Keratinocyte (primary cell): ENCODE measurements around the gene ZSCAN25. TPM values are rescaled to one million over a fixed set of nuclear protein-coding genes. Genes with fewer than 3 reads are reported as not detected.

Experiments used
- DNase-seq: peaks from one replicate; pipeline ENCODE4 v3.0.0-alpha.2; 2011; ENCODE audit warnings: low read depth, missing footprints, low spot score
- FAIRE-seq: peaks from 2 replicates; lab custom pipeline; 2011; peaks lifted over from hg19 to GRCh38; lab: Jason Lieb, UNC
- H2AFZ ChIP-seq: 2 replicates; pipeline ENCODE4 v1.6.0; 2012; ENCODE audit warnings: low read length, control low read depth, inconsistent platforms; ENCODE audit not compliant: control insufficient read depth
- H3K27ac ChIP-seq: 2 replicates; pipeline ENCODE4 v1.5.1; 2011; ENCODE audit warnings: low read length; ENCODE audit not compliant: control insufficient read depth, insufficient read depth
- H3K27me3 ChIP-seq: 3 replicates; pipeline ENCODE4 v1.6.0; 2011; ENCODE audit warnings: low read length; ENCODE audit not compliant: control insufficient read depth, insufficient read depth; ENCODE audit errors: extremely low read depth
- H3K36me3 ChIP-seq, 2 experiments: 2 replicates in 1 of 2; 3 replicates in 1 of 2; pipeline ENCODE4 v1.5.1; 2011; ENCODE audit warnings: low read length in 2 of 2, mild to moderate bottlenecking in 1 of 2; ENCODE audit not compliant: control insufficient read depth in 2 of 2, insufficient read depth in 2 of 2; ENCODE audit errors: extremely low read depth in 1 of 2
- H3K4me1 ChIP-seq: 3 replicates; pipeline ENCODE4 v1.5.1; 2011; ENCODE audit warnings: low read length; ENCODE audit not compliant: control insufficient read depth, insufficient read depth; ENCODE audit errors: extremely low read depth
- H3K4me2 ChIP-seq: 3 replicates; pipeline ENCODE4 v1.6.0; 2011; ENCODE audit warnings: low read depth, low read length; ENCODE audit not compliant: control insufficient read depth, insufficient read depth; ENCODE audit errors: extremely low read depth
- H3K4me3 ChIP-seq, 3 experiments: fragments of 200-600 bp in 1 of 3; sonication (generic) in 1 of 3; 2 replicates in 2 of 3; 3 replicates in 1 of 3; pipeline ENCODE4 v1.5.1; 2011 to 2016; ENCODE audit warnings: low read length in 3 of 3, mild to moderate bottlenecking in 3 of 3, control low read depth in 2 of 3, inconsistent platforms in 1 of 3, low read depth in 1 of 3, mixed read lengths in 1 of 3, mixed run types in 1 of 3, moderate library complexity in 1 of 3; ENCODE audit not compliant: control insufficient read depth in 2 of 3, insufficient read depth in 2 of 3; ENCODE audit errors: extremely low read depth in 1 of 3
- H3K79me2 ChIP-seq: 2 replicates; pipeline ENCODE4 v1.6.0; 2012; ENCODE audit warnings: low read length; ENCODE audit not compliant: control insufficient read depth, insufficient read depth
- H3K9ac ChIP-seq: 3 replicates; pipeline ENCODE4 v1.6.0; 2011; ENCODE audit warnings: low read length; ENCODE audit not compliant: control insufficient read depth, insufficient read depth; ENCODE audit errors: extremely low read depth
- H3K9me1 ChIP-seq: 3 replicates; pipeline ENCODE4 v1.6.0; 2011; ENCODE audit warnings: low read length; ENCODE audit not compliant: control insufficient read depth, insufficient read depth; ENCODE audit errors: extremely low read depth
- H3K9me3 ChIP-seq: 2 replicates; pipeline ENCODE4 v1.5.1; 2012; ENCODE audit warnings: low read depth, low read length; ENCODE audit not compliant: control insufficient read depth
- H4K20me1 ChIP-seq: 3 replicates; pipeline ENCODE4 v1.6.0; 2011; ENCODE audit warnings: low read length; ENCODE audit not compliant: control insufficient read depth, insufficient read depth; ENCODE audit errors: extremely low read depth
- CTCF ChIP-seq, 3 experiments: IDR thresholded peaks in 1 of 3; conservative IDR thresholded peaks in 1 of 3; optimal IDR thresholded peaks in 1 of 3; 2 replicates in 2 of 3; 3 replicates in 1 of 3; pipeline versions ENCODE3 to v1.5.1; 2011; ENCODE audit warnings: low read length in 3 of 3, mild to moderate bottlenecking in 3 of 3, moderate library complexity in 2 of 3, control low read depth in 1 of 3, inconsistent platforms in 1 of 3; ENCODE audit not compliant: insufficient read depth in 2 of 3; ENCODE audit errors: extremely low read depth in 1 of 3
- EZH2 ChIP-seq: IDR thresholded peaks from one replicate; pipeline ENCODE4 v1.6.1; 2012; ENCODE audit warnings: inconsistent platforms, mild to moderate bottlenecking, low read length, moderate library complexity
- dilution Hi-C: fragments of 300-500 bp; cut with MboI; formaldehyde crosslinking; loops from one replicate; pipeline ENCODE4 v1.7.0; 2020; ENCODE audit warnings: low sequenced_read_pairs; ENCODE audit not compliant: extremely low pct_ligation_motif_present
- polyA plus RNA-seq, 5 experiments: library from polyadenylated mRNA; depleted of rRNA in 3 of 5; stranded (reverse) in 3 of 5; stranded (forward) in 1 of 5; unstranded in 1 of 5; fragments of >200 nt; gene quantifications; 1 replicate in 1 of 5; 2 replicates in 3 of 5; 3 replicates in 1 of 5; pipeline versions ENCODE4 v1.2.1 to v1.2.3, GENCODE V29; 2011 to 2012; ENCODE audit warnings: missing spikeins in 2 of 5, low read depth in 1 of 5, low replicate concordance in 1 of 5

The ZSCAN25 gene
- polyA plus RNA-seq, 1 donor (not counting 4 experiments of a cell fraction or from before 2014, with no cell fraction given) = 13.1 TPM

GRCh38 chr7:99625961-99626360 is 9.2 kb downstream of the ZSCAN25 start:
- peaks cover 50% of the 10 kb centered on the region for H3K79me2 ChIP-seq
- FAIRE-seq (no peak), DNase-seq (no peak)
- H3K9ac ChIP-seq = no peak overlapping the region
- H3K27me3 ChIP-seq = no peaks in the 10 kb centered on the region
- H4K20me1 ChIP-seq = no peaks in the 10 kb centered on the region
- no peak overlapping the region for H3K4me2 ChIP-seq
- H3K36me3 ChIP-seq = peaks cover 63 to 76% of the 10 kb centered on the region in 2 experiments
- H2AFZ ChIP-seq = no peak overlapping the region
- H3K4me3 ChIP-seq = no peak overlapping the region
- no peak overlapping the region for H3K27ac ChIP-seq
- dilution Hi-C loops = no loop called here
- peaks cover 2% of the 10 kb centered on the region for H3K9me1 ChIP-seq
- peaks cover 22% of the 10 kb centered on the region for H3K4me1 ChIP-seq
- H3K9me3 ChIP-seq = no peaks in the 10 kb centered on the region
- TF ChIP-seq CTCF (optimal IDR thresholded peaks at IDR 0.05 in 1 of 3, IDR thresholded peaks at IDR 0.05 in 1 of 3, conservative IDR thresholded peaks at IDR 0.05 in 1 of 3; ENCODE audit: extremely low read depth in 1 of 3, insufficient read depth in 2 of 3, low read length in 3 of 3) = peak in 1 of 3 experiments; percentile 11
- TF ChIP-seq EZH2 = no peak

DNA sequence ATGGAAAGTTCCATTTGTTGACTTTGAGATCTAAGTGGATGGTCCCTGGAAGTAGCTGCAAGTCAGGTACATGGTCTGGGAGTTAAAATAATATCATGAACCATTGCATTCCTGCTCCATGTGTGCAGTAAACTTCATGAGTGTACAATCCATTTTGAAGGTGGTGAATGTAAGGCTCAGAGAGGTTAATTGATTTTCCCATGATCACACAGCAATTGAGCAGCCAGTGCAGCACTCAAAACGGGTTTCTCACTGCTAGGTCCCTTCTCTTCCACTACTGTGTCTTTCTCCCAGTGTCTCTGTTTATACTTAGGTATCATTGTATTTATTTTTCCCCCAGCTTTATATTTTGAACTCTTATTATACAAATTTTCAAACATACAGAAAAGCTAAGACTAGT is 9.9 kb downstream of the ZSCAN25 start:
- FAIRE-seq = no peak

More for the DNA sequence above, 9.9 kb downstream of the ZSCAN25 start:
- no peaks in the 10 kb centered on the region for H4K20me1 ChIP-seq
- TF ChIP-seq EZH2 (no peak), CTCF (optimal IDR thresholded peaks at IDR 0.05 in 1 of 3, IDR thresholded peaks at IDR 0.05 in 1 of 3, conservative IDR thresholded peaks at IDR 0.05 in 1 of 3; ENCODE audit: extremely low read depth in 1 of 3, insufficient read depth in 2 of 3, low read length in 3 of 3) (no peak)
- DNase-seq = no peak
- peaks cover 2% of the 10 kb centered on the region for H3K9me1 ChIP-seq
- no peaks in the 10 kb centered on the region for H3K9me3 ChIP-seq
- no peak overlapping the region for H3K27ac ChIP-seq
- H3K9ac ChIP-seq = no peak overlapping the region
- no peak overlapping the region for H2AFZ ChIP-seq
- no peak overlapping the region for H3K4me3 ChIP-seq
- H3K4me1 ChIP-seq = peaks cover 29% of the 10 kb centered on the region
- H3K4me2 ChIP-seq = no peak overlapping the region
- peaks cover 46% of the 10 kb centered on the region for H3K79me2 ChIP-seq
- dilution Hi-C loops = no loop called here
- H3K36me3 ChIP-seq = peaks cover 58 to 73% of the 10 kb centered on the region in 2 experiments
- no peaks in the 10 kb centered on the region for H3K27me3 ChIP-seq
